Measurements from ENCODE around the gene INIP.

DNA sequence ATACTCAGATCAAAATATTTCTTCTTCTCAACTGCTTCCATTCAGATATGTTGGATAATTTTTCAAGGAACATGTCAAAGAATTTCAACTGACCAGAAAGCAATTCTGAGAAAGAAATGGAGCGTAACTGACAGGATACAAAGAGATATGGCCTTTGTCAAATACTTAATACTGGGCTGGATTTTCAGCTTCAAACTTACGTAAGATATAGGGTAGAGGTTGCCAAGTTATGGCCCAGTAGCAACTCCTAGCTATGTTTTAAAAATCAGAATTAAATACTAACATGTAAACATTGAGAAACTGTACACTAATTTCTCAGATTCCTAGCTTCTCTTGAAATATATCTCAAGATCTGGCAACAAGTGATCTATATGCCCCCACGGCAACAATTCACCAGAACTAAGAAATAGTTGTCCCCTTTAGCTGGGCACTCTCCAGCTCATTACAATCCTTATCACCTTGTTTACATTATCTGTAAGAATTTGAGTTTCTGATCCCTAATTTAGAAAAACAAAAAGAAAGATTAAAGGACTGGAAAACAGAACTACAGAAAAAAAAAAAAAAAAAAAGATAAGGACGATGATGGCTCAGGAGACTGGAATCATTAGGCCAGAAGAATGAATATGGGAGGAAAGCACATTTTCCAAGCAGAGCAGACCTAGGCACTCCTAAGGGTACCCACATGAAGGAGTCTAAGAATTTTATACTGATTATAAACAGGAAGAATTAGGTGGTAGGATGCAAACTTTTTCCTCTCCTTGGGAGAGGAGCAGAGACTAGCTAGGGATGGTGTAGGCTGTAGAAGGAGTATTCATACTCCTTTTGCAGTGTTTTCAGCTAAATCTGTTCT is 23.0 kb downstream of the INIP start:
- TF ChIP-seq, protein P1, sequence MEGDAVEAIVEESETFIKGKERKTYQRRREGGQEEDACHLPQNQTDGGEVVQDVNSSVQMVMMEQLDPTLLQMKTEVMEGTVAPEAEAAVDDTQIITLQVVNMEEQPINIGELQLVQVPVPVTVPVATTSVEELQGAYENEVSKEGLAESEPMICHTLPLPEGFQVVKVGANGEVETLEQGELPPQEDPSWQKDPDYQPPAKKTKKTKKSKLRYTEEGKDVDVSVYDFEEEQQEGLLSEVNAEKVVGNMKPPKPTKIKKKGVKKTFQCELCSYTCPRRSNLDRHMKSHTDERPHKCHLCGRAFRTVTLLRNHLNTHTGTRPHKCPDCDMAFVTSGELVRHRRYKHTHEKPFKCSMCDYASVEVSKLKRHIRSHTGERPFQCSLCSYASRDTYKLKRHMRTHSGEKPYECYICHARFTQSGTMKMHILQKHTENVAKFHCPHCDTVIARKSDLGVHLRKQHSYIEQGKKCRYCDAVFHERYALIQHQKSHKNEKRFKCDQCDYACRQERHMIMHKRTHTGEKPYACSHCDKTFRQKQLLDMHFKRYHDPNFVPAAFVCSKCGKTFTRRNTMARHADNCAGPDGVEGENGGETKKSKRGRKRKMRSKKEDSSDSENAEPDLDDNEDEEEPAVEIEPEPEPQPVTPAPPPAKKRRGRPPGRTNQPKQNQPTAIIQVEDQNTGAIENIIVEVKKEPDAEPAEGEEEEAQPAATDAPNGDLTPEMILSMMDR (IDR thresholded peaks at IDR 0.05) = no peak
- no peak for TF ChIP-seq EZH2 (IDR thresholded peaks at IDR 0.05; ENCODE audit: borderline replicate concordance, insufficient read depth, low read depth, low read length, poor library complexity, severe bottlenecking)

All from B cell (primary cell).